Skin epidermis (tissue), 12 donors: ENCODE results near the gene PGC.

ENCODE experiments used
- H3K27ac ChIP-seq, 21 experiments: fragments of 200-600 bp; sonication (generic) in 11 of 21; one replicate each; pipeline ENCODE4 v1.5.0; 2020; ENCODE audit warnings: mild to moderate bottlenecking in 3 of 21, inconsistent platforms in 2 of 21, moderate library complexity in 2 of 21
- H3K4me3 ChIP-seq, 7 experiments: fragments of 200-600 bp; sonication (generic) in 2 of 7; one replicate each; pipeline ENCODE4 v1.5.0; 2020; ENCODE audit warnings: inconsistent platforms in 2 of 7, mild to moderate bottlenecking in 2 of 7, moderate library complexity in 1 of 7

PGC gene

DNA sequence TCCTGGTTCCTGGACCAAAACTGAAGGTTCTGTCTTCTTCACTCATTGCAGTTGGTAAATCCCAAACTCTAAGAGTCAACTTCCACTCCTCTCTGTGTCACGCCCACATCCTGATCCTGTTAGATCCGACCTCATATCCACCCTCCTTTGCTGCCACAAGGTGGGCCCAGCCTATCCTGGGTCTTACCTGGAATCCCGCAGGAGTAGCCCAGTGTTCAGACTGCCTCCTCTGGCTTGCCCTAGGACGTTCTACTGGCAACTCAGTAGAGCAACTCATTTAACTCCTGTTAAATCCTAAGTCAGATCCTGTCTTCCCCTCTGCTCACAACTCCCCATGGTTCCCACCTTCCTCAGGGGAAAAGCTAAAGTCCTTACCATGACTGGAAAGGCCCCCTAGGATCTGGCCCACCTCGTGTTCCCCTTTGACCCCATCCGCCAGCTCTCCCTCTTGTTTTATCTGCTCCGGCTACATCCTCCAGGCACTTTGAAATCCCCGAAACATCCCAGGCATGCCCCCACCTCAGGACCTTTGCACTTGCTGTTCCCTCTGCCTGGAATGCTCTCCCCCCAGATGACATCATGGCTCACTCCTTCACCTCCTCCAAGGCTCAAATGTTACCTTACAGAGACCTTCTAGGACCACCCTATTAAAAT, 55.6 kb downstream of the PGC start:
- Histone ChIP-seq H3K27ac (no peak overlapping the region), H3K4me3 (no peak overlapping the region)

DNA sequence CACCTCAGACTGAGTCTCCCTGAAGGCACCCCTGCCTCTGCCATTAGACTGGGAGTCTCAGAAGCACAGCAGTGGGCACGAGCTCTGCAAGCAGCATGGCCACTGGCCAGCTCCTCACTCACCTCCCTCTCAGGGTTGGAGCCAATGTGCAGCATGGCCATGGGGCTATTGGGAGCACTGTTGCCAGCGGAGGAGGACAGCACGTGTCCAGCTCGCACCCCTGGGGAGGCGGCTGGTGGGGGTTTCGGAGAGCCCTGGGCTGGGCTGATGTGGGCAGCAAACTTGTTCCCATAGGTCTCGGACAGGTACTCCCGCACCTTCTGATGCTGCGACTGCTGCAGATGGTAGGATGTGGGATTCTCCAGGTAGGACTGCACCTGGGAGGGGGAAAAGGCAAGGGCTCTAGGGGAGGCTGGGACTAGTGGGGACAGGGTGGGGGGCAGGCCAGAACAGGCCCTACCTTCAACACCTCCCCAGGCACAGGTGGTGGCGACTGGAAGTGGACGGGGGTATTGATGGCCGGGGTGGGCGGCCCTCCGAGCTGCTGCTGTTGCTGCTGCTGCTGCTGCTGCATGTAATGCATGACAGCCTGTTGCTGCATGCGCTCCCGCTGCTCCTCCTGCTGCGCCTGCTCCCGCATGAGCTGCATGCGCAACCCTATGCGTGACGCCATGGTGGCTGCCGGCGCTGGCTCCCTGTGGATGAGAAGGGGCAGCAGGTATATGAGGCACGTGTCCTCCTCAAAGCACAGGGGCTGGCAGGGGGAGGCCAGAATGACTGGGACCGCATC, 56.5 kb downstream of the PGC start:
- Histone ChIP-seq H3K4me3 (no peak overlapping the region), H3K27ac (no peak overlapping the region)

DNA sequence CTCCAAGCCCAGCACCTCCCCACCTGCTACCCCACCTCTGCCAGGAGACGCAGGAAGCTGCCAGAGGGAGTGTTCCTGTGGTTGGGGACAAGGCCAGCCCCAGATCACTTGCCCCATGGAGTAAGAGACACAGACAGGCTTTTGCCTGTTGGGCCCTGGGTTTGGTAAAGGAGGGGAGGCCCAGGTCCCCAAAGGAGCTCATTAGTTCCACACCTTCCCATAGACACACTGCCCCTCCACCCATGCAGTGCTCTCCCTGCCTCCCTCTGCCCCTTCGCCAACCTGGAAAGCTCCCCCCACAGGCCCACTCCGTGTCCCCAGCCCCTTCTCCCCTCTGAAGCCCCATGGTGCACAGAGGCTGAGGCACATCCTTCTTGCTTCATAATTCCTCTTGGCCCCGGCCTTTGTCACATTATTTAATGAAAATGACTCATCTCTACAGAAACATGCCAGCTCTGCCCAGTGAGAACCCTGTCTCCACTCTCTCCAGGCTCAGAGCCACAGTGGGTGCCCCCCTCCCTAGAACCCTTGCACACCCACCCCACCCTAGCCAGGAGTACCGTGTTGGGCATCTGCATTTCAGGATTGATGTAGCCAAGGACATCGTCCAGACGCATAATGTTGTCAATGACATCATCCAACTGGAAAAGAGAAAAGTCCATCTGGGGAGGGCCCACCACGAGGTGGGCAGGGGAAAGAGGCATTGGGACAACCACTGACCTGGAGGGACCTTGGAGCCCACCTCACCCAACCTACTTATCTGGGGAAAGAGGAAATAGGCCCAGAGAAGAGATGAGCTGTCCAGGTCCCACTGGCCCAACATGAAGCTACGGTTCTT, 57.8 kb downstream of the PGC start:
- H3K4me3 ChIP-seq: no peak overlapping the region
- peak overlapping the region in 4 of 21 experiments; percentile 0 to 34 (median 14) for H3K27ac ChIP-seq

DNA sequence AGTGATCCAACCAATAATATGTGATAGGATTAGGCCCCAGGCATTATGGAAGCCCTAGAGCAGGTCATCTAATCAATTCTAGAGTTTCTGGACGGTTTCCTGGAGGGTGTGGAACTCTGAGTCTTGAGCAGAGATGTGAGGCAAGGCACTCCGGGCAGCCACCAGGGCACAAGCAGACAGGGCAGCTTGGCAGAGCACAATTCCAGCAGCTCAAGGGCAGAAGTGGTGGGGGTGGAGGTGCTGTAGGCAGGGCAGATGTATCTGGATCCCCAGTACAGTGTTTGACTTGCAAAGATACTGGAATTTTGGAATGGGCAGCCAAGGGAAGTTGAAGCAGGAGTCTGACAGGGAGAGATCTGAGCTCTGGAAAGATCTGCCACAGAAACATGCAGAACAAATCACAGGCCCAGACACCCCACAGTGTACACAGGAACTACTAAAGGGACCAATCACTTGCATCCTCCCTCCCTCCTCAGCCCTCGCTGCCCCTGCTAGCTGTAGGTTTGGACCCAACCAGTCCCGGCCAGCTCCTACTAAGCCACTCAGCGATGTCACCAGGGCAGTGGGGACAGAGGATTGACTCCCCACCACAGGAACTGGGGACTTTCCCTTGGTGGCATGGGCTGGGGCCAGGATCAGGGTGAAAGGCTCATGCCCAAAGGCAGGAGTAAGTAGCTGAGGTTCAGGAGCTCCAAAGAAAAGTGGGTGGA, 58.8 kb downstream of the PGC start:
- peak overlapping the region in 5 of 21 experiments; percentile 1 to 51 (median 15) for H3K27ac ChIP-seq
- no peak overlapping the region for H3K4me3 ChIP-seq

DNA sequence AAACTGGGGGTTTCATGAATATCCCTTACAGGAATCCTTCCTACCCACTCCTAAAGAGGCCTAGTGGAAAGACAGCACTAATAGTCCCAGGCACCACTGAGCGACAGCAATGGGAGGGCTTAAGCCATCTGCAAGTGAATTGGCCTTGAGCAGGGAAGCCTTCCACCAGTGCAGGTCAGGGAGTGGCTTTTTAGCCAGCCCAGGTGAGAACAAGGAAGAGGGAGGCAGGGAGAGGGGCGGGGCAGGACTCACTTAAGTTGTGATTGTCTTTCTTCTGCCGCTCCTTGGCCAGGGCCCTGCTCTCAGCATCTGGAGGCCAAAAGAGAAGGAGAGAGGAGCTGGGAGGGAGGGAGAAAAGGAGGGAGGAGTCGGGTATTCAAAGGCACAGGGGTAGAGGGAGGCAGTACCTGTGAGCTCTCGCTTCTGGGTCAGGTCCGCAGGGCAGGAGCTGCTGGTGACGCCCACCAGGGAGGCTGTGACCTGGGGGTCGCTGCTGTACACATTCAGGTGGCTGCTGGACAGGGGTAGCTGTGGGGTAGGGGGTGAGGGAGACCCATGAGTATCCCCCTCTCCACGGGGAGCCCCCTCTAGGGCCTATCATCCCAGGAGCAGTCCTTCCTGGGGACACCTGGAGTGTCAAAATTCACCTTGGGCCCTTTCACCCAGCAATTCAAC, 59.6 kb downstream of the PGC start:
- Histone ChIP-seq H3K4me3 (no peak overlapping the region), H3K27ac (peak overlapping the region in 1 of 21 experiments; percentile 8)
